KMS-11 (cell line): ENCODE results near the gene LRRC4B.
"Not testable (repeated sequence)": the region's sequence is repeated elsewhere in the genome, so short reads cannot be mapped to it uniquely, and the experiment has no call there.

ENCODE experiments used
- H2AFZ ChIP-seq: fragments of 200-600 bp; sonication (generic); 2 replicates; pipeline ENCODE4 v1.6.1; 2016; ENCODE audit warnings: antibody characterized with exemption, mixed run types, low read depth
- H3K27ac ChIP-seq: fragments of 200-600 bp; sonication (generic); 2 replicates; pipeline ENCODE4 v1.6.1; 2016; ENCODE audit warnings: mild to moderate bottlenecking, mixed run types
- H3K27me3 ChIP-seq: fragments of 200-600 bp; sonication (generic); 2 replicates; pipeline ENCODE4 v1.6.1; 2017; ENCODE audit warnings: mild to moderate bottlenecking, low read depth, mixed run types, moderate library complexity; ENCODE audit not compliant: insufficient read depth
- H3K36me3 ChIP-seq: fragments of 200-600 bp; sonication (generic); 2 replicates; pipeline ENCODE4 v1.6.1; 2017; ENCODE audit warnings: mild to moderate bottlenecking, mixed run types; ENCODE audit not compliant: insufficient read depth
- H3K4me1 ChIP-seq: fragments of 200-600 bp; sonication (generic); 2 replicates; pipeline ENCODE4 v1.6.1; 2016; ENCODE audit warnings: mild to moderate bottlenecking, low read depth, mixed run types; ENCODE audit not compliant: poor library complexity, severe bottlenecking
- H3K4me2 ChIP-seq: fragments of 200-600 bp; sonication (generic); 2 replicates; pipeline ENCODE4 v1.7.0; 2016; ENCODE audit warnings: mild to moderate bottlenecking, mixed run types
- H3K4me3 ChIP-seq: fragments of 200-600 bp; sonication (generic); IDR thresholded peaks from 2 replicates; pipeline ENCODE4 v1.6.1; 2017; ENCODE audit warnings: low read depth, low read length, mixed read lengths; ENCODE audit not compliant: insufficient read depth
- H3K79me2 ChIP-seq: fragments of 200-600 bp; sonication (generic); 2 replicates; pipeline ENCODE4 v1.6.1; 2016; ENCODE audit warnings: low read depth, mixed run types; ENCODE audit not compliant: insufficient read depth
- H3K9ac ChIP-seq: fragments of 200-600 bp; sonication (generic); 2 replicates; pipeline ENCODE4 v1.6.1; 2016; ENCODE audit warnings: mild to moderate bottlenecking, mixed run types
- H4K20me1 ChIP-seq: fragments of 200-600 bp; sonication (generic); 2 replicates; pipeline ENCODE4 v1.6.1; 2016; ENCODE audit warnings: mild to moderate bottlenecking, mixed run types; ENCODE audit not compliant: insufficient read depth
- TF ChIP-seq, protein P1 (sequence below): fragments of 200-600 bp; sonication (generic); conservative IDR thresholded peaks from 2 replicates; pipeline ENCODE4 v1.6.1; 2017; ENCODE audit warnings: low read depth, mild to moderate bottlenecking, antibody characterized with exemption, low read length, moderate library complexity, mixed read lengths

Gene LRRC4B, protein sequence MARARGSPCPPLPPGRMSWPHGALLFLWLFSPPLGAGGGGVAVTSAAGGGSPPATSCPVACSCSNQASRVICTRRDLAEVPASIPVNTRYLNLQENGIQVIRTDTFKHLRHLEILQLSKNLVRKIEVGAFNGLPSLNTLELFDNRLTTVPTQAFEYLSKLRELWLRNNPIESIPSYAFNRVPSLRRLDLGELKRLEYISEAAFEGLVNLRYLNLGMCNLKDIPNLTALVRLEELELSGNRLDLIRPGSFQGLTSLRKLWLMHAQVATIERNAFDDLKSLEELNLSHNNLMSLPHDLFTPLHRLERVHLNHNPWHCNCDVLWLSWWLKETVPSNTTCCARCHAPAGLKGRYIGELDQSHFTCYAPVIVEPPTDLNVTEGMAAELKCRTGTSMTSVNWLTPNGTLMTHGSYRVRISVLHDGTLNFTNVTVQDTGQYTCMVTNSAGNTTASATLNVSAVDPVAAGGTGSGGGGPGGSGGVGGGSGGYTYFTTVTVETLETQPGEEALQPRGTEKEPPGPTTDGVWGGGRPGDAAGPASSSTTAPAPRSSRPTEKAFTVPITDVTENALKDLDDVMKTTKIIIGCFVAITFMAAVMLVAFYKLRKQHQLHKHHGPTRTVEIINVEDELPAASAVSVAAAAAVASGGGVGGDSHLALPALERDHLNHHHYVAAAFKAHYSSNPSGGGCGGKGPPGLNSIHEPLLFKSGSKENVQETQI

DNA sequence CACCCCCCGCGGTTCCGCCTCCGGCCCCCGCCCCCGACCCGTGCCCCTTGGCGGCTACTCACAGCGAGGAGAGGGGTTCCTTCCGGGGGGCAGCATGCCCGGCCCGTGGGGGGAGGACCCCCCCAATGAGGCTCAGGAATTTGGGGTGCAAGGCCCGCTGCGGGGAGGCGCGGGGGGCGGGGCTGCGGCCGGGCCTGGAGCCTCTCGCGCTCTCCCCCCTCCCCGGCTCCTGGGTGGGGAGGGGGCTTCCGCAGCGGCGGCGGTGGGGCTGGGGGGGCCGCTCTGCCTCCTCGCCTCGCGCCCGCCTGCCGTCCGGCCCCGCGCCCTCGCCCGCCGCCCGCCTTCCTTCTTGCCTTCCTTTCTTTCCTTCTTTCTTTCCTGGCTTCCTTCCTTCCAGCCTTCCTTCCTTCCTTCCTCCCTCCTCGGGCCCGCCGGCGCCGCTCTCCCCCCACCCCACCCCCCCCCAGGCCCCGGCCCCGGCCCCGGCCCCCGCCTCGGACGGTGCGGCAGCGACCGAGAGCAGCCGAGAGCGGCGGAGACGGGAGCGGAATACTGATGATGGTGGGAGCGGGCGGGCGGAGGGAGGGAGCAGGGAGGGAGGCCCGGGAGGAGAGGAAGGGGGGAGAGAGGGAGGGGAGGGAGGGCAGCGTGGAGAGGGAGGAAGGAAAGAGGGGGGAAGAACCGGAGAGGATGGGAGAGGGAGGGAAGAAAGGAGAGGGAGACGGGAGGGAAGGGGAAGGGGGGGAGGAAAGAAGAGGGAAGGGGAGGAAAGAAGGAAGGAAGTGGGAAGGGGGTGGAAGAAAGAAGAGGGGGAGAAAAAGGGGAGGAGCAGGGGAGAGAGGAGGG lies at the start of gene LRRC4B:
Gene LRRC4B (minus strand): TSS at position 554 of the 846 bp plus-strand sequence. CDS start 19,597 bp downstream, outside the sequence.
- Histone ChIP-seq H2AFZ (no peak within 1 kb of the TSS), H3K4me1 (no peaks in the 10 kb centered on the region), H3K36me3 (no peaks in the 10 kb centered on the region), H3K9ac (no peak within 1 kb of the TSS), H3K4me3 (no peak within 1 kb of the TSS), H3K27ac (no peak within 1 kb of the TSS), H3K27me3 (peaks cover 36% of the 10 kb centered on the region; the same call in 1 of the 2 replicates), H3K4me2 (no peak within 1 kb of the TSS), H4K20me1 (no peaks in the 10 kb centered on the region), H3K79me2 (no peaks in the 10 kb centered on the region)
- TF ChIP-seq, protein P1, sequence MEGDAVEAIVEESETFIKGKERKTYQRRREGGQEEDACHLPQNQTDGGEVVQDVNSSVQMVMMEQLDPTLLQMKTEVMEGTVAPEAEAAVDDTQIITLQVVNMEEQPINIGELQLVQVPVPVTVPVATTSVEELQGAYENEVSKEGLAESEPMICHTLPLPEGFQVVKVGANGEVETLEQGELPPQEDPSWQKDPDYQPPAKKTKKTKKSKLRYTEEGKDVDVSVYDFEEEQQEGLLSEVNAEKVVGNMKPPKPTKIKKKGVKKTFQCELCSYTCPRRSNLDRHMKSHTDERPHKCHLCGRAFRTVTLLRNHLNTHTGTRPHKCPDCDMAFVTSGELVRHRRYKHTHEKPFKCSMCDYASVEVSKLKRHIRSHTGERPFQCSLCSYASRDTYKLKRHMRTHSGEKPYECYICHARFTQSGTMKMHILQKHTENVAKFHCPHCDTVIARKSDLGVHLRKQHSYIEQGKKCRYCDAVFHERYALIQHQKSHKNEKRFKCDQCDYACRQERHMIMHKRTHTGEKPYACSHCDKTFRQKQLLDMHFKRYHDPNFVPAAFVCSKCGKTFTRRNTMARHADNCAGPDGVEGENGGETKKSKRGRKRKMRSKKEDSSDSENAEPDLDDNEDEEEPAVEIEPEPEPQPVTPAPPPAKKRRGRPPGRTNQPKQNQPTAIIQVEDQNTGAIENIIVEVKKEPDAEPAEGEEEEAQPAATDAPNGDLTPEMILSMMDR = no peak

DNA sequence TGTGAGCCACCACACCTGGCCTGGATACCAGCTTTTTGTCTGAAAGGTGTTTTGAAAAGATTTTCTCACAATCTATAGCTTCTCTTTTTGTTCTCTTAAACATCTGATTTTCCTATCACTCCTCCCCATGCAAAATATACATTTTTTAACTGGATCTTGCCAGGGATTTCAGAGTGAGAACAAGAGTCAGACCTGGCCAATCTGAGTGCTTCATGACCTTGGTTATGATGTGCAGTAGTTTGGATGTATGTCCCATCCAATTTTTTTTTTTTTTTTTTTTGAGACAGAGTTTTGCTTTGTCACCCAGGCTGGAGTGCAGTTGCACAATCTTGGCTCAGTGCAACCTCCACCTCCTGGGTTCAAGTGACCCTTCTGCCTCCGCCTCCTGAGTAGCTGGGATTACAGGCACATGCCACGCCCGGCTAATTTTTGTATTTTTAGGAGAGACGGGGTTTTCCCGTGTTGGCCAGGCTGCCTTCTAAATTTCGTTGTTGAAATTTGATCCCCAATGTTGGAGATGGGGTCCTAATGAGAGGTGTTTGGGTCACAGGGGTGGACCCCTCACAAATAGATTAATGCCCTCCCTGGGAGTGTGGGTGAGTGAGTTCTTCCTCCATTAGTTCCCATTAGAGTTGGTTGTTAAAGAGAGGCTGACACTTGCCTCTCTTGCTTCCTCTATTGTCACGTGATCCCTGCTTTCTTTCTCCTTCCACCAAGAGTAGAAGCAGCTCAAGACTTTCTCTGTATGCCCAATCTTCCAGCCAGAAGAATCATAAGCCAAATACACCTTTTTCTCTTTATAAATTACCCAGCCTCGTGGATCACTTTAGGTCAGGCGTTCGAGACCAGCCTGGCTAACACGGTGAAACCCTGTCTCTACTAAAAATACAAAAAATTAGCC lies 44.5 kb upstream of the LRRC4B start:
- H3K9ac ChIP-seq, H2AFZ ChIP-seq, H3K27me3 ChIP-seq: not testable (repeated sequence)

DNA sequence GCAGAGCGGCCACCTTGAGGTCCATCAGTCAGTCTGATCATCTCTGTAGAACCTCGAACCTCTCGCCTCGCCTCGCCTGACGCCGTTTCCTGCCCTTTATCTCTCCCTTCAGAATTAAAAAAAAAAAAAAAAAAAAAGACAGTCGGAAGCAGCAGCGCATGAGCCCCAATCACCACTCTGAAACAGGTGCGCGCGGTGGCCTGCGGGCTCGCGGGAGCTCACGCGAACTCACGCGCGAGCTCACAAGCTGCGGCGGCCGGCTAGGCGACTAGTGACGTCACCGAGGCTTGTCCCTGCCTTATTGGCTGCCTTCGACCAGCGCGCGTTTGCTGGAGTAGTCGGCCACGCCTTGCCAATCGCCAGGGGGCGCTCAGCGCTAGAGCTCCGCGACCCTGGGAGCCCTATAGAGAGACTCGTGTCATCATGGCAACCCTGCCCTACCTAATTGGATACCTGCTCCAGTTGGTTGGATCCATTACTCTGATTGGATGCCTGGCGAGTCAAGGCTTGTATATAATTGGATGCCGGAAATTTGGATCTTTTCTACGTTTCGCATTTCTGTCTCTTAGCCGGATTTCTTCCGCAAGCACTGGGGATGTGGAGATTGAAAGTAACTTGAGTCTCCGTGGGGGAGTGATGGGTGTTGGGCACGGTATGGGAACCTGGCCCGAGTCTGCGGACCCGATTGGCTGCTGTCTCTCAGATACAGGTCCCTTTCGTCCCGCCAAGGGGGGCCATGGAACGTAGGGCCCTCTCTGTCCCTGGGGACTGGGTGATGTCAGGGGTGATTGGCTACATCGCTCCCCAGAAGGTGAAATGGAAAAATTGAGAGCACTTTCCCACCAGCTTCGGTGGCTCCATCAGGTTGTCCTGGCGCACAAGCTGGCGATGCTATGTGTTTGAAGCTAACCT lies 39.9 kb upstream of the LRRC4B start:
- Histone ChIP-seq H3K4me1 (no peaks in the 10 kb centered on the region), H4K20me1 (no peaks in the 10 kb centered on the region), H3K9ac (no peak overlapping the region), H3K36me3 (no peaks in the 10 kb centered on the region), H3K4me2 (no peak overlapping the region), H3K27me3 (no peaks in the 10 kb centered on the region), H3K4me3 (no peak overlapping the region), H3K27ac (no peak overlapping the region), H2AFZ (no peak overlapping the region), H3K79me2 (no peaks in the 10 kb centered on the region)
- TF ChIP-seq, protein P1 = 0 out of 2 replicates have a peak, but pooled peaks have one; percentile 27

More for the DNA sequence above, 44.5 kb upstream of the LRRC4B start:
- not testable (repeated sequence) for H3K79me2 ChIP-seq, H3K36me3 ChIP-seq, H3K4me1 ChIP-seq, H3K4me3 ChIP-seq, H3K27ac ChIP-seq, H4K20me1 ChIP-seq, H3K4me2 ChIP-seq

DNA sequence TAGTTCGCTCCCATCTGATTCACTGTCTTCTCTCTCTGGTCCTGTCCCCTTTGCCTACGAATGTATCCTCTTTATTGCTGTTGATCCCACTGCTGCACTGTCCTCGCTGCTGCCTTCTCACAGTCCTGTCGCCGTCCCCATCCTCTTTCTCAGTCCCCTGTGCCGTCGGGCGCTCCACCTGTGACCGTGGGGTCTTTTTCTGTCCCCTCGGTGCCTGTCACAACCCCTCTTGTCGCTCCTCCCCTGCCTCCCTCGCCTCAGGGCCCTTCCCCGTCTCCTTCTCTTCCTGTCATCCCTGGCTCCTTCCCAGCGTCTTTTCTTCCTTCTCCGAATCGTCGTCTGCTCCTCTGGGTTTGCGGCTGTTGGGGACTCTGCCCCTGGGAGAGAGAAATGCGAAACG lies 39.2 kb upstream of the LRRC4B start:
- Histone ChIP-seq H4K20me1 (no peaks in the 10 kb centered on the region), H3K36me3 (no peaks in the 10 kb centered on the region), H3K4me3 (no peak overlapping the region), H3K9ac (no peak overlapping the region), H3K27me3 (no peaks in the 10 kb centered on the region), H3K79me2 (no peaks in the 10 kb centered on the region), H3K4me1 (no peaks in the 10 kb centered on the region), H3K4me2 (no peak overlapping the region), H2AFZ (no peak overlapping the region), H3K27ac (no peak overlapping the region)
- TF ChIP-seq, protein P1 = no peak

DNA sequence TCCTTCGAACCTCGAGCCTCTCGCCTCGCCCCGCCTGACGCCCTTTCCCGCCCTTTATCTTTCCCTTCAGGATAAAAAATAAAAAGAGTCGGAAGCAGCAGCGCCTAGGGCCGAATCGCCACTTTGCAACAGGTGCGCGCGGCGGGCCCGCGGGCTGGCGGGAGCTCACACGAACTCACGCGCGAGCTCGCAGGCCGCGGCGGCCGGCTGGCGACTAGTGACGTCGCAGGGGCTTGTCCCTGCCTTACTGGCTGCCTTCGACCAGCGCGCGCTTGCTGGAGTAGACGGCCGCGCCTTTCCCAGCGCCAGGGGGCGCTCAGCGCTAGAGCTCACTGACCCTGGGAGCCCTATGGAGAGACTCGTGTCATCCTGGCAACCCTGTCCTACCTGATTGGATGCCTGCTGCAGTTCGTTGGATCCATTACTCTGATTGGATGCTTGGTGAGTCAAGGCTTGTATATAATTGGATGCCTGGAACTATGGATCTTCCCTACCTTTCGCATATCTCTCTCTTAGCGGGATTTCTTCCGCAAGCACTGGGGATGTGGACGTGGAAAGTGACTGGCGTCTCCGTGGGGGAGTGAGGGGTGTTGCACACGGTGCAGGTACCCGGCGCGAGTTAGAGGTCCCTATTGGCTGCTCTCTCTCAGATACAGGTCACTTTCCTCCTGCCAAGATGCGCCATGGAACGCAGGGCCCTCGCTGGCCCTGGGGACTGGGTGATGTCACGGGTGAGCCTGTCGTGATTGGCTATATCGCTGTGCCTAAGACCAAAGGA lies 38.0 kb upstream of the LRRC4B start:
- not testable (repeated sequence) for H4K20me1 ChIP-seq

More for the DNA sequence above, 38.0 kb upstream of the LRRC4B start:
- H3K4me3 ChIP-seq, H3K27ac ChIP-seq, H3K27me3 ChIP-seq, H2AFZ ChIP-seq, H3K36me3 ChIP-seq, H3K9ac ChIP-seq, H3K4me2 ChIP-seq, H3K4me1 ChIP-seq, H3K79me2 ChIP-seq: not testable (repeated sequence)
